ENCODE results near the gene TSSK6.

DNA sequence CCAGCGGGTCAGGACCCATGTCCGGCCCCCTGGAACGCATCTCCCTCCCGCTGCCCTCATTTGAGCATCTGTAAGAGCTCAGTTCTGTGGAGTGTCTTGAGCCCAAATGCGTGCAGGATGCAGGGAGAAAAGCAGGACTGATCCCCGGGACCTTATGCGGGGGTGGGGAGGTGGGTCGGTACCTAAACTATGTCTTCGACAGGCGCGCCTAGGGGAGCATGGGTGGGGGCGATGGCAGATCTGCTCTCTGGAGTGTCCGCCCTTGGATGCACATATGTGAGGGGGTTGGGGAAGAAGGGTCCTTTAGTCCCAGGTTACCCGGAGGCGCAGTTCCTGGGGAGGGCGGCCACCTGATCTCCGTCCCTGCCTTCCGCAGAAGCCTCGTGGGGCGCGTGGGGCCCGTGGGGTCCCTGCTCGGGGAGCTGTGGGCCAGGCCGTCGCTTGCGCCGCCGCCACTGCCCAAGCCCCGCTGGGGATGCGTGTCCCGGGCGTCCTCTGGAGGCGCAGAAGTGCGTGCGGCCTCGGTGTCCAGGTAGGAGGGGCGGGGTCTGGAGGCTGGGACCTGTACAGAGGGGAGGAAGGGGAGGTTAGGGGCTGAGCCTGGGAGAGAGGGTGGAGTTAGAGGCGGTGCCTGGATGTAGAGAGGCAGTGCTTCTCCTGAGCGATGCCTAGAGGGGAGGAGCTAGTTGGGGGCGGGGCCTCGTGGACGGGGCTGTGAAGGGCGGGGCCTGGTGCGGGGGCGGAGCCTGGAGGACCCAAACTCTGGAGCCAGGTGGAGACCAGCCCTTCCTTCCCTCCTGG lies 25.6 kb upstream of the TSSK6 start:
- TF ChIP-seq YY1 (IDR thresholded peaks at IDR 0.05; ENCODE audit: insufficient read depth, insufficient read length) (no peak), ZNF274 (IDR thresholded peaks at IDR 0.05; ENCODE audit: low read depth, low read length) (no peak), SUZ12 (IDR thresholded peaks at IDR 0.05; ENCODE audit: extremely low read depth, insufficient read depth, insufficient read length) (no peak)
